Esophagus muscularis mucosa (tissue), 3 donors: ENCODE data around the gene MAST4.

ENCODE experiments used
- POLR2A ChIP-seq: fragments of 450-650 bp; IDR thresholded peaks from one replicate; pipeline ENCODE4 v1.6.1; 2017; ENCODE audit warnings: antibody characterized with exemption, moderate library complexity, mild to moderate bottlenecking, low read depth
- TF ChIP-seq, protein P1 (sequence below), 3 experiments: fragments of 200-600 bp in 2 of 3; fragments of 450-650 bp in 1 of 3; sonication (generic) in 2 of 3; IDR thresholded peaks; one replicate each; pipeline ENCODE4 v1.5.1; 2017 to 2019; ENCODE audit warnings: antibody characterized with exemption in 3 of 3, mild to moderate bottlenecking in 2 of 3, moderate library complexity in 1 of 3

DNA sequence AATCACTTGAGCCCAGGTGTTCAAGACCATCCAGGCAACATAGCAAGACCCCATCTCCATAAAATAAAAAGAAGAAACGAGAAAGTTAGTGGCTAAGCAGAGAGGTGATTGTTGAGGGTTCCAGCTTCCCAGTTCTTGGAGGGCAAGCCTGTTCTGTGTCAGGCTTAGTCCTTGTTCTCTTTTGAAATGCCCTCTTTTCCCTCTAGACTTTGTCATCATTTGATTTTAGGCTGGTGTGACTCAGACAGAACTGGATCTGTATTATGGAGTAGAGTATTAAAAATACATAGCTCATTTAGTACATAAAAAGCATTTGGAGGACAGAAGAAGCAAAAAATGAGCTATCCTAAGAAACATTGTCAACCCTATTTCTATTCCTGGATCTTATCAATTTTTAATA is 441.0 kb downstream of the MAST4 start:
- TF ChIP-seq, protein P1, sequence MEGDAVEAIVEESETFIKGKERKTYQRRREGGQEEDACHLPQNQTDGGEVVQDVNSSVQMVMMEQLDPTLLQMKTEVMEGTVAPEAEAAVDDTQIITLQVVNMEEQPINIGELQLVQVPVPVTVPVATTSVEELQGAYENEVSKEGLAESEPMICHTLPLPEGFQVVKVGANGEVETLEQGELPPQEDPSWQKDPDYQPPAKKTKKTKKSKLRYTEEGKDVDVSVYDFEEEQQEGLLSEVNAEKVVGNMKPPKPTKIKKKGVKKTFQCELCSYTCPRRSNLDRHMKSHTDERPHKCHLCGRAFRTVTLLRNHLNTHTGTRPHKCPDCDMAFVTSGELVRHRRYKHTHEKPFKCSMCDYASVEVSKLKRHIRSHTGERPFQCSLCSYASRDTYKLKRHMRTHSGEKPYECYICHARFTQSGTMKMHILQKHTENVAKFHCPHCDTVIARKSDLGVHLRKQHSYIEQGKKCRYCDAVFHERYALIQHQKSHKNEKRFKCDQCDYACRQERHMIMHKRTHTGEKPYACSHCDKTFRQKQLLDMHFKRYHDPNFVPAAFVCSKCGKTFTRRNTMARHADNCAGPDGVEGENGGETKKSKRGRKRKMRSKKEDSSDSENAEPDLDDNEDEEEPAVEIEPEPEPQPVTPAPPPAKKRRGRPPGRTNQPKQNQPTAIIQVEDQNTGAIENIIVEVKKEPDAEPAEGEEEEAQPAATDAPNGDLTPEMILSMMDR (IDR thresholded peaks at IDR 0.05): no peak
- TF ChIP-seq POLR2A: no peak
